Stimulated activated naive CD8-positive, alpha-beta T cell treated with anti-CD3 and anti-CD28 coated beads, Interleukin-15, Interleukin-2, amounts not matched to agents 100 U/mL and 50 U/mL, for 24 hours (primary cell): ENCODE data around the gene ATAD3C.
A peak's percentile ranks its signal among the peaks of the same experiment; 100 is the strongest.
"Not testable (repeated sequence)": the region's sequence is repeated elsewhere in the genome, so short reads cannot be mapped to it uniquely, and the experiment has no call there.

Source experiments
- ATAC-seq: fragments of 150-1000 bp; cut with Tn5 transposase; one replicate; pipeline ENCODE4 v1.10.0; 2021
- DNase-seq: peaks from one replicate; pipeline ENCODE4 v3.0.0; 2021

The ATAD3C gene

DNA sequence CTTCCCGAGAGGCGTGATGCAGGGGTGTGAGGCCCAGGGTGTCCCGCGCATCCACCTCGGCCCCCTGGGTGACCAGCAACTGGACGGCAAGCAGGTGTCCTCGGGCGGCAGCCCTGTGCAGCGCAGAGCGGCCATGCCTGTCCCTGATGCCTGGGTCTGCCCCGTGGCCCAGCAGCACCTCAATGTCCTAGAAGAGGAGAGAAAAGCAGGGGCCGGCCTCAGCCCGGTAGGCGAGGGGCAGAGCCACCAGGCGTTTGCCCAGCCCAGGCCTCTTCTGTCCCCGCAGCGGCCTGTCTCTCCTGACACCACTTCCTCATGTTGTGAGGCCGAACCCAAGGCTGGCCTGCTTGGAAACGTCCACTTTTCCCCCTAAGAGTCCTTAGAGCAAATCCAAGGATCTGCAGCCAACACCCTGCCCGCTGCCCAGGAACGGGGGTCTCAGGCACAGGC lies 30.1 kb upstream of the ATAD3C start:
- ATAC-seq, result no peak

DNA sequence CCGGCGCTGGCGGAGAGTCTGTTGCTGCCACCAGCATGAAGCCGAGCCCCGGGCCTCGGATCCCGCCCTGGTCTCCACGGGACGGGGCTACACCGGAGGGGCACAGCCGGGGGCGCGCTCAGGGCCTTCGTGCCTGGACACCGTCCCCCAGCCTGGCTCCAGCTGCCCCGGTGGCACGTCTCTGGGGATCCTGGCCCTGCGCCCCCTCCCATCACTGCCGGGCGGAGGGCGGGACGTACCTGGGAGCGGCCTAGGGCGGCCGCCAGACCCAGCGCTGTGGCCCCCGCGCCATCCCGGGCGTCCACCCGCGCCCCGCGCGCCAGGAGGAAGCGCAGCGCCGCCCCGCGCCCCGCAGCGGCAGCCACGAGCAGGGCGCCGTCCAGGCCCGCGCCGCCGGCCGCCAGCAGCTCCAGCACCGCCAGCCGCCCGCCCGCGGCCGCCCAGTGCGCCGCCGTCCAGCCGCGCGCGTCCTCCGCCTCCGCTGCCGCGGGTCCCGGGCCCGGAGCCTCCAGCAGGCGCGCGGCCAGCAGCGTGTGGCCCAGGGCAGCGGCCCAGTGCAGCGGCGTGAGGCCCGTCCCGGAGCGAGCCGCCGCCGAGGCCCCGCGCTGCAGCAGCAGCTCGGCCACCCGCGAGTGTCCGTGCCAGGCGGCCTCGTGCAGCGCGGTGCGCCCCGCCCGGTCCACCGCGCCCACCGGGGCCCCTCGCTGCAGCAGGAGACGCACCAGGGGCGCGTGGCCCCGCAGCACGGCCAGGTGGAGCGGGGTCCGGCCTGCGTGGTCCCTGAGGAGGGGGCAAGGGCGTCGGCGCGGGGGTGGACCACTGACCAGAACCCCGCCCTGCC lies 29.5 kb upstream of the ATAD3C start:
- ATAC-seq (peak; percentile 33), DNase-seq (no peak)

More for the DNA sequence above, 30.1 kb upstream of the ATAD3C start:
- no peak for DNase-seq

DNA sequence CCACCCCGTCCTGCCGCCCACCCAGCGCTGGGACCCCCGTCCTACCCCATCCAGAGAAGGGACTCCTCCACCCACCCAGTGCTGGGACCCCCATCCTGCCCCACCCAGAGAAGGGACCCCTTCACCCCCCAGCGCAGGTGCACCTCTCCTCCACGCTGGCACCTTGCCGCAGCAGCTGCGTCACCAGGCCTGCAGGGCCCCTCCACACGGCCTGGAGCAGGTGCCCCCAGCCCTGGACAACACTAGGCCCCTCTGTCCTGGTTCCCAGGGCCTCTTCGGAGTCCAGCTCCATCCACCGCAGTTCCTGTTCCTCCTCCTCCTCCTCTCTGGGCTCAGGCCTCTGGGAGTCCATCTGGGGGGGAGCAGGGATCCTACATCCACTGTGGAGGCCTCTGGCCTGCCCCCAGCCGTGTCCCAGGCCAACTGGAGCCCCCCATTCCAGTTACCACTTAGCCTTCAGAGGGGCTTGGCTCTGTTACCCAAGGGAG lies 28.8 kb upstream of the ATAD3C start:
- ATAC-seq (no peak), DNase-seq (no peak)

DNA sequence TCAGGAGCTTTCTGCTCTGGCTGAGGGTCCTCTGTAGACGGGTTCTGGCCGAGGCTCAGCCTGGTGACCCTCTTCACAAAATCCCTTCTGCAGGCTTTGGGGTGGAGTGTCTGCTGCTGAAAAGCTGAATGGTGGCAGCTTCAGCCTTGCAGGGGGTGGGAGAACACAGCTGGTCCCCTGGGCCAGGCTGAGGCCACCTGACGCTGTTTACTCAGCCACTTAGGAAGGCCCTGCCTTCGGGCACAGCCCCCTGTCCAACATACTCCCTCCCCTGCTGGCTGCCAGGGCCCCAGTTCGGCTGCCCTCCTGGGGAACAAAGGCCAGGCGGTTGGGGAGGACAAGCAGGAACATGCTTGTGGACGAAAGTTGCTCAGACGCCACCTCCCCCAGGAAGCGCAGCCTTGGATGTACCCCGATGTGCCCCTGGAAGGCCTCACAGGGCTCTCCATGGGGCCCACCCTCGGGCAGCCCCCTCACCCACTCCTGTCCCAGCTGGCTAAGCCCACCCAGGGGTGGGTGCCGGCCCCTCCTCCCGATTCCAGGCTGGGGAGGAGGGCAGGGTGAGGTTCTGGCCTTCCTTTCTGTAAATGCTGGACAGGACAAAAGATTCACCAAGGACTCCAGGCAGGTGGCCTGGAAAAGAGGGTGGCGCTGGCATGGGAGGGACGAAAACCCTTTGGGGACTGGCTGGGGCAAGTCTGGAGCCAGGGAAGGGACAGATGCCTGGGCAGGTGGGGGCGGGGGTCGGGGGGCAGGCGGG lies 28.2 kb upstream of the ATAD3C start, which contains the start of gene ANKRD65:
ANKRD65 (minus strand) TSS at position 130 of the 760 bp plus-strand sequence. CDS start 271 bp downstream, outside the sequence.
- DNase-seq, result no peak
- ATAC-seq, result no peak

DNA sequence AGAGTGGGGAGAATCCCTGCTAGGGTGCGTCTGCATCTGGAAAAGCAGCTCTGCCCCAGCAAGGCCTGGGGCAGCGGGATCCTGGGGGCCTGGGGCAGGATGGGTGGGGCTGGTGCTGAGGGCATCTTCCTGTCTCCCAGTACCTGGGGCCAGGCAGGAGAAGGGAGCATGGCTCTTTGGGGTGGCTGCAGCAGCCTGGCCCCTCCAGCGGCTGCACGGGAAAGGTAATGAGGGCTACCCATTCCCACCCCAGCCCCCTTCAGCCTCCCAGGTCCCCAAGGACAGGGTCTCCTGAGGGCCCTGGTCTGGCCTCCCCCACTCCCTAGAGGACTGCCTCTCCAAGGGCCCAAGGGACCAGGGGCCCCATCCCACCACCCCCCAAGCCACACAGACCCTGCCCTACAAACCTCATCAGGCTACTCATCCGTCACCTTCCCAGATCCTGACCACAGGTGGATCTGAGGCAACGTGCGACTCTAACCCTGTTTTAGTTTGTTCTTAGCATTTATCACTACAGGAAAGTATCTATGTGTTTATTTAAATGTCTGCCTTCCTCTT lies 27.5 kb upstream of the ATAD3C start:
- DNase-seq (no peak), ATAC-seq (no peak)

DNA sequence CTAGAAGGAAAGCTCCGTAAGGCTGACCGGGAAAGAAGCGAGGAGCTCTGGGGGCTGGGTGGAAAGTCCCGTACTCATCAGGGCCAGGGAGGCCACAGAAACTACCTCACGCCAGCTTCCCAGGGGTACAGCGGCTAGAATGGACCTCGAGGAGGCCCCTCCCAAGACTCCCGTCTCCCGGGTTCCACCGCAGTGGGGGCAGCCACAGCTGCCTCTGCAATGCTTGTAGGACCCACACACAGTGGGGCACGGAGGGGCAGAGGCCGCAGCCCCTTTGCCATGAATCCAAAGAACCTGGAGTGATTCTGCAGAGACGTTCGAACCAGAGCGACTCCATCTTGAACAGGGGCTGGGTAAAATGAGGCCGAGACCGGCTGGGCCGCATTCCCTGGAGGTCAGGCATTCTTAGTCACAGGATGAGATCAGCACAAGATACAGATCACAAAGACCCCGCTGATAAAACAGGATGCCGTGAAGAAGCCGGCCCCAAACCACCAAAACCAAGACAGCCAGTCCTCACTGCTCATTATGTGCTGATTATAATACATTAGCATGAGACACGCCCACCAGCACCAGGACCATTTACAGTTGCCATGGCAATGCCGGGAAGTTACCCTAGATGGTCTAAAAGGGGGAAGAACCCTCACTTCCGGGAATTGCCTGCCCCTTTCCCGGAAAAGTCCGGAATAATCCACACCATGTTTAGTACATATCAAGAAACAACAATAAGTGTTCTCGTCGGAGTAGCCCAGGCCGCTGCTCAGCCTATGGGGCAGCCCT lies 26.8 kb upstream of the ATAD3C start:
- ATAC-seq (peak; percentile 29), DNase-seq (peak; percentile 41)

DNA sequence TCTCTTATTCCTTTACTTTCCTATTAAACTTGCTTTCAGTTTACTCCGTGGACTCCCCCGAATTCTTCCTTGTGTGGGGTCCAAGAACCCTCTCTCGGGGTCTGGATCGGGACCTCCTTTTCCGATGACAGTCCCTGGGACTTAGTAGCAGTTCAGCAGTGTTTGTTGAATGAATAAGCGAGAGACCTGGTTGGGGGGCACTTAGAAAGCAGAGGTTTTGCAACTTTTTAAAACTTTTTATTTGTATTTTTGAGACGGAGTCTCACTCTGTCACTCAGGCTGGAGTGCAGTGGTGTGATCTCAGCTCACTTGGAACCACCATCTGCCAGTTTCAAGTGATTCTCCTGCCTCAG lies 26.3 kb upstream of the ATAD3C start:
- ATAC-seq, result no peak

DNA sequence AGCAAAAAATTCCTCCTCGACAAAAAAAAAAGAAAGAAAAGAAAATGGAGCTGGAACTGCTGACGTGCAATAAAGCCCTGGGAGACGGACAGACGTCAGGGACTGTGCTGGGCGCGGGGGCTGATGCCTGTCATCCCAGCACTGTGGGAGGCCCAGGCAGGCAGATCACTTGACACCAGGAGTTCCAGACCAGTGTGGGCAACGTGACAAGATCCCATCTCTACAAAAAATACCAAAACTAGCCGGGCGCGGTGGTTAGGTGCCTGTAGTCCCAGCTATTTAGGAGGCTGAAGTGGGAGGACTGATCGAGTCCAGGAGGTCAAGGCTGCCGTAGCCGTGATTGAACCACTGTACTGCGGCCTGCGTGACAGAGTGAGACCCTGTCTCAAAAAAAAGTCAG lies 24.8 kb upstream of the ATAD3C start:
- DNase-seq, result no peak
- ATAC-seq, result no peak

More for the DNA sequence above, 26.3 kb upstream of the ATAD3C start:
- no peak for DNase-seq

DNA sequence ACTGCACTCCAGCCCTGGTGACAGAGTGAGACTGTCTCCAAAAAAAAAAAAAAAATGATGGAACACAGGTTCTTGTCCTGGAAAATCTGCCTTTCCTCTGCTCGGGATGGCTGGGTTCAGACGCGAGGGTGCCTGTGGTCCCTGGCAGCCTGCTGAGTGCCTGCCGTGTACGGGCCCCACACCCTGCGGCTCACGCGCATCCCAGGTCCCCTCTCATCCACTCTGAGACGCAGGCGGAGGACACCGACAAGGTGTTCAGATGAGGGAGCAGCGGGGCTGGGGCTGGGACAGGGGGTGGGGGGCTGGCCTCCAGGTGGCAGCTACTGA lies 24.1 kb upstream of the ATAD3C start:
- no peak for DNase-seq
- no peak for ATAC-seq

DNA sequence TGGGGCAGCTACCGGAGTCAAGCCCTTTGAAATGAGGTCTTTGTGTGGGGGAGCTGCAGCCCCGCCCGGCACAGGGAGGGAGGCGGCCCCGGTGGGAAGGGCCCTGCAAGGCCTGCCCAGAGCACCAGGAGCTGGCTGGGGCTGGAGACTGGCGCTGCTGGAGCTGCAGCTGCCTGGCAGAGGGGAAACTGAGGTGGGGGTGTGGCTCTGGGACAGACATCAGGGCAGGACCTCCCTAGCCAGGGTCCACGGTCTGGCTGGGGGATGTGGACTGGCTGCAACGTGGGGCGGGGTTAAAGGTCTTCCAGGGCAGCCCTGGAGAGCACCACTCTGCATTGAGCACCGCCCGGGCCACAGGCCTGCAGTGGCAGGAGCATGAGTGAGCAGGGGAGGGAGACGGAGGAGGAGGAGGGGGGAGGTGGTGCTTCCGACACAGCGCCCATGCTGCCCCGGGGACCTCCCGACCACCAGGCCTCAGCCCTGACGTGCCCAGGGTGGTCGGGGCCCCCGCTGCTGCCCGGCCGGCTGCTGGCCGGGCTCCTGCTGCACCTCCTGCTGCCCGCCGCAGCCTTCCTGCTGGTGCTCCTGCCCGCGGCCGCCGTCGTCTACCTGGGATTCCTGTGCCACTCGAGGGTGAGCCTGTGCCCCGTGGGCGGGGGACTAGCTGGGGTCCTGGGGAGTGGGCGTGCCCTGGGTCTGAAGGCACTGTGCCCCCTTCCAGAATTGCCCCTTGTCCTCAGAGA lies 23.6 kb upstream of the ATAD3C start:
- ATAC-seq, result no peak

DNA sequence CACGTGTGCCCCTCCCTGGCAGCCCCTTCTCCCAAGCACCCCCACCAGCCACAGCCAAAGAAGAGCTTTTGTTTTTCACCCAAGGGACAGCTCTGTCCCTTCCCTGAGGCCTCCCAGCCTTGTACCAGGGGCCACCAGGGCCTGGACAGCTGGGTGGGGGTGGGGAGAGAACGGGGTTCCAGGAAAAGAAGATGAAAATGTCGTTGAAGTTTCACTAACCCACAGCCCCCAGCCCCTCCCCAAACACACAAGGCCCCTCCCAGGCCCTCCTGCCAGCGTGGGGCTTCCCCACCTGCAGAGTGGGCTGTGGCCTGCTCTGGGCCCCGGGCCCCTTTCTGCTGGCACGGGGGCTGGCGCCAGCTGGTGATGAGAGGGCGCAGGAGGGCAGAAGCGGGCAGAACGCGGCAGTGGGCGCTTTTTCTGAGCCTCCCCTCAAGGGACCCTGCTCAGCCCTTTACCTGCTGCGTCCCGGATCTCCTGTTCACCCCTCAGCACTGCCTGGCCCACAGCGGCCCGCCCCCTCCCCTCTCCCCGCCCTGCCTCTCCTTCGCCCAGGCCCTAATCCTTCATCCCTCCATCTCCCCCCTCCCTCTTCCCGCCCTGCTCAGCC lies 22.9 kb upstream of the ATAD3C start:
- ATAC-seq (no peak), DNase-seq (no peak)

More for the DNA sequence above, 23.6 kb upstream of the ATAD3C start:
- no peak for DNase-seq

DNA sequence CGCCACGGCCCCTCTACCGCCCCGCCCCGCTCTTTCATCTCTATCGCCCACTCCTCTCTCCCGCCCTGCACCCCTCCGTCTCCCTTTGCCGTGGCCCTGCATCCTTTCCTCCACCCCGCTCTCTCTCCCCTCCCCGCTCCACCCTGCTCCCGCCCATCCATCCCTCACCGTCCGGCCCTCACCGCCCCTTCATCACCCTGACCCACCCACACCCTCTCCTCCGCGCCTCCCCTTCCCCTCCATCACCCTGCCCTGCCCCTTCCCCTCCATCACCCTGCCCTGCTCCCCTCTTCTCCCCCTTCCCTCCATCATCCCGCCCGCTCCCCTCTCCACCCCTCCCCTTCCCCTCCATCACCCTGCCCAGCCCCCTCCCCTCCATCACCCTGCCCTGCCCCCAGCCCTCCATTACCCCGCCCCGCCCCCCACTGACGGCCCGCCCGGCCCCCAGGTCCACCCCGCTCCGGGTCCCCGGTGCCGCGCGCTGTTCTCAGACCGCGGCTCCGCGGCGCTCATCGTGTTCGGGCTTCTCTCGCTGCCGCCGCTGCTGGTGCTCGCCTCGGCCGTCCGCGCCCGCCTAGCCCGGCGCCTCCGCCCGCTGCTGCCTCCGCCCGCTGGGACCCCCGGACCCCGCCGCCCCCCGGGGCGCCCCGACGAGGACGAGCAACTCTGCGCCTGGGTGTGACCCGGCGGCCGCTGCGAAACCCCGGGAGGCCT lies 22.2 kb upstream of the ATAD3C start:
- no peak for ATAC-seq
- no peak for DNase-seq

DNA sequence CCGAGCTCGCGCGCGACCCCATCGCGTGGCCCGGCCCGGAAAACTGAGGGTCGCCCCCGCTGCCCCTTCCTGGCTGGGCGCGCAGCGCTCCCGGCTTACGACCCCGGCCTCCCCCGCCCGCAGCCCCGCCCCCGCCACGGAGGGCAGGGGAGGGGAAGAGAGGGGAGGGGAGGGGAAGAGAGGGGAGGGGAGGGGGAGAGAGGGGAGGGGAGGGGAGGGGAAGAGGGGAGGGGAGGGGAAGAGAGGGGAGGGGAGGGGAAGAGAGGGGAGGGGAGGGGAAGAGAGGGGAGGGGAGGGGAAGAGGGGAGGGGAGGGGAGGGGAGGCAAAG lies 21.7 kb upstream of the ATAD3C start:
- DNase-seq (no peak), ATAC-seq (no peak)

DNA sequence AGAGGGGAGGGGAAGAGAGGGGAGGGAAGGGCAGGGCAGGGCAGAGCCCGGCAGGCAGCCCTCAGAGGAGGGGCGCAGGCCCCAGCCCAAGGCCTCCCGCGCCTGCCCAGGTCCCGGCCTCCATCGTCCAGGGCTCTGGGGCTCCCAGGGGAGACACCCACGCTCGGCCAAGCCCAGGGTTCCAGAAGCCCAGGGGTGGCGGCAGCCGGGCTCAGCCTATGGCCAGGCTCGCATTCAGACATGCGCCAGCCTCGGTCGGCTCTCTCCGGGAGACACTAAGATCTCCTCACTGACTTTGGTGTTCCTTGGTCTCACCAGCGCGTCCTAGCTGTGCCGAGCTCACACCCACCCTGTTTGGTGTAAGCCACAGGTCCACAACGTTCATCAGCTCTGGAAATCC lies 21.3 kb upstream of the ATAD3C start:
- no peak for DNase-seq
- ATAC-seq, result no peak

DNA sequence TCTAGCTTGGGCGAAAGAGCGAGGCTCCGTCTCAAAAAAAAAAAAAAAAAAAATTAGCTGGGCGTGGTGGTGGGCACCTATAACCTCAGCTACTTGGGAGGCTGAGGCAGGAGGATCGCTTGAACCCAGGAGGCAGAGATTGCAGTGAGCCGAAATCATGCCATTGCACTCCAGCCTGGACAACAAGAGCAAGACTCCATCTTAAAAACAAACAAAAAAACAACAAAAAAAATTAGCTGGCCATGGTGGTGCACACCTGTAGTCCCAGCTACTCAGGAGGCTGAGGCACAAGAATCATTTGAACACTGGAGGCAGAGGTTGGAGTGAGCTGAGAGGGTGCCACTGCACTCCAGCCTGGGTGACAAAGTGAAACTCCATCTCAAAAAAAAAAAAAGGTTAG lies 20.5 kb upstream of the ATAD3C start:
- ATAC-seq, DNase-seq: not testable (repeated sequence)

DNA sequence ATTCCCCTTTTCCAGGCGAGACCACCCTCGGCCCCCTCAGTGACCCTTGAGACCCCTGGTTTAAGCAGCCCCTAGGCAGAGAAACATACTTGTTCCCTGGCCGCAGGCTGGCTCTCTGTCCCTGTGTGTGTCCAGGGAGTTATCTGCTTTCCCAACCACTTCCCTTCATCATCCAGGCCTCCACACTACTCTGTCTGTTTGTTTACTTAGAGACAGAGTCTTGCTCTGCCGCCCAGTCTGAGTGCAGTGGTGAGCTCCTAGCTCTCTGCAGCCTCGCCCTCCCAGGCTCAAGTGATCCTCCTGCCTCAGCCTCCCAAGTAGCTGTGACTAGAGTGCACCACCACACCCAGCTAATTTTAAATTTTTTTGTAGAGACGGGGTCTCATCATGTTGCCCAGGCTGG lies 19.8 kb upstream of the ATAD3C start:
- no peak for ATAC-seq
- DNase-seq, result no peak

DNA sequence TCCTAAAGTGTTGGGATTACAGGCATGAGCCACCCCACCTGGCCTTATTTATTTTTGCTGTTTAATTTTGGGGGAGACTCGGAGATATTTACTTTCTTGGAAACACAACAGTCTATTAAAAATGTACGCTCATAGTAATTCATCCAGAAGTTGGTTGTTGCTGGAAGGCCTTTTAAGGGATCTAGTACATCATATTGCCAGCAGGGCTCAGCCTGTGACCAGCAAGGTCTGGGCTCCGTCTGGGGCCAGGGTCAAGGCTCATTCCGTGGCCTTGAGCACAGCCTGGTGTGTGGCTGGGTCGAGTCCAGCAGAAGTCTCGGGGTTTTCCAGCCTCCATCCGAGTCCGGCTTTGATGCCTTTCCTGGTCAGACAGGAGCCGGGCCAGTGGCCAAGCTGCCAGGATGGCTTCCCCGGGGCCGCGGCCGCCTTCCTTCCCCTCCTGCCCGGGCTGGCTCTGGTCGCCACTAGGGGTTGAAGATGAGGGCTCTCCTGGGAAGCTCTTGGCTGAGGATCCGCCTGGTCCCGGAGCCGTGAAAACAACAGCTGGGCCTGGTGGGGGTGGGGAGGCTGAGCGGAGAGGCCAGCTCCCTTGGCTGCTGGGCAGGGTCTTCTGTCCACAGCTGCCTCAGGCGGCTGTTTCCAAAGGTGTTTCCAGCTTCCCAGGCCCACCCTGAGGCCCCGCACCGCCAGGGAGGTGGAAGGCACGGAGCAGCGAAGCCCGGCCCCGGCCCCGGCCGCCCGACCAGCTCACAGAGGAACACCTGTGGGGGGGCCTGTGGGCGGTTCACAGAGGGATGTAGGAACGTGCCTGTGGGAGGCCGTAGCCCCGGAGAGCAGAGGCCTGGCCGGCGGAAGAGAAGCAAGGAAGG lies 19.1 kb upstream of the ATAD3C start:
- ATAC-seq, result no peak

DNA sequence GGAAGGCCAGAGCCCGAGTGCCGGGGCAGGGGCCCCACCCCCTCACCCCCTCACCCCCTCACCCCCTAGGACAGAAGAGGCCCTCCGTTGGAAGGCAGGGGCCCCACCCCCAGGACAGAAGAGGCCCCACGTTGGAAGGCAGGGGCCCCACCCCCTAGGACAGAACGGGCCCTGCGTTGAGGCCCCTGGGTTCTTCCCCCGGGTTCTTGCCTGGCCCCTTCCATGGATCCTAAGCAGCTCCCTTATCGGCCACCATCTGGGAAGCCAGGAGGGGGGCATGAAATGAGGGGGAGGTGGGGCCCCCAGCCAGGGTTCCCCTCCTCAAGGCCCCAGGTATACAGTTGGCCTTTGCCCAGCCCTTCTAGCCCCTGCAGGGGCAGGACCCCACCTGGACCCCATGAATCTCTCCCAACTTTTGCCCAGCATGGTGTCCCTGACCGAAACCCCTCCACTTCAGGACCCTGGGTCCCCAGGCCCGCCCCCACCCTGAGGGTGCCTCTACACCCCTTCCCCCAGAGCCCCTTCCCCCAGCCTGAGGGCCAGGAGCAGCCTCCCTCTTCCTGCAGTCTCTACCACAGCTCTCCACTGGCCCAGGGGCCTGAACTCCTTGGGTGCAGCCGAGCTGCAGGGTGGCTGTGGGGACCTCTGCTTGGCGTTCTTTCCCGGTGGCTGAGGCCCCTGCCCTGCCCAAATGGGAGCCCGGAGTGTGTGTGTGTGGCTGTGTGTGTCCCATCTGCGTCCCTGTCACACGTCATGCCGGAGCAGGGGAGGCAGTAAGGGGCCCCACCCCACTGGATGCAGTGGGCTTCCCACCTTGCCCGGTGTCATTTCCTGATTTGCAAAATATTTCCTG lies 18.3 kb upstream of the ATAD3C start:
- no peak for DNase-seq
- ATAC-seq, result no peak

More for the DNA sequence above, 19.1 kb upstream of the ATAD3C start:
- no peak for DNase-seq
